ENCODE data around the gene TPR.

Gene TPR

DNA sequence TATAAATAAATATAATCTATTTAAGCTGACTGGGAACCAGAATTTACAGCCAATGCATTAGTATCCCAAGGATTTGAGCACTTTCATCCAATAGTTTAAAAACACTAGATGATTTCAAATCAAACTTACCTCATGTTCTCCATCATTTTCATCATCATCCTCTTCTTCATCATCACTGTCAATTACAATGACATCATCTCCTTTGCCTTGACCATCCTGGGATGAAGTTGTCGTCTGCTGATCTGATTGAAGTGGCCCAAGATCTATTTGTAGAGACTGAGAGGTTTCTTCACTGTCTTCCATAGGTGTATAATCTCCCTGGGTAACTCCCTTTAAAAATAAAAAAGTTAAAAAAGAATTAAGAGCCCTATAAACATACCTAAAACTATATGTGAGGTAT, 47.7 kb downstream of the TPR start:
- DNase-seq (ENCODE audit: low spot score): no peak

DNA sequence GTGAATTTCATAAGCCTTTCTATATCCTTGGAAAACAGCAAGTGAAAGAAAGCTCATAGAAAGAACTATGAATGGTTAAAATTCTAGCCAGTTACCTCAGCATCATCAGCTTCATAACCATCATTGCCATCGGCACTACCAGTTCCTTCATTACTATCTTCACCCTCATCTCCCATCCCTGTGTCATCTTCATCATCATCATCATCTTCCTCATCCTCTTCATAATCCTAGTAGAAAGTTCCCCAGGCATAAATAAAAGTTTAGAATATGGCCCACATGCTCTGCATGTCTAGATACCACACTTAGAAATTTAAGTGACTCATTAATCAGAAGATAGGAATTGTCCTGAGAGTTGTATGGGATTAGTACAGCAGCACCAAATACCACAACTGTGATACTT, 49.0 kb downstream of the TPR start:
- no peak for DNase-seq (ENCODE audit: low spot score)

DNA sequence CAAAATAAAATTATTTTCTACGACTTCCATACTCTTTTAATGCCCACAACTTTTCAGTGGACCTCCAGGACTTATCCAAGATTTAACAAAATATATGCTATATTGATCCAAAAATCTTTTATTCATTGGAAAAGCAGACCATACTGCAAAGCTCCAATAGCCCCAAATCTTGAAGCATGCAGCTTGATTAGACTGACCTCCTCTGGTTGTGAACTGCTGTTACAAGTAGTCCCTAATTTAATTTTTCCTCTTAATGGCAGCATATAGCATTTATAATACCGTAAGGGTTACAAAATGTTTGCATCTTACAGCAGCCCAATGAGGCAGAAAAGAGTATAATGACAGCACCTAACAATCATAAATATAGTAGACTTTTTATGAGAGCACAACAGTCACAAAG, 49.8 kb downstream of the TPR start:
- no peak for DNase-seq (ENCODE audit: low spot score)

DNA sequence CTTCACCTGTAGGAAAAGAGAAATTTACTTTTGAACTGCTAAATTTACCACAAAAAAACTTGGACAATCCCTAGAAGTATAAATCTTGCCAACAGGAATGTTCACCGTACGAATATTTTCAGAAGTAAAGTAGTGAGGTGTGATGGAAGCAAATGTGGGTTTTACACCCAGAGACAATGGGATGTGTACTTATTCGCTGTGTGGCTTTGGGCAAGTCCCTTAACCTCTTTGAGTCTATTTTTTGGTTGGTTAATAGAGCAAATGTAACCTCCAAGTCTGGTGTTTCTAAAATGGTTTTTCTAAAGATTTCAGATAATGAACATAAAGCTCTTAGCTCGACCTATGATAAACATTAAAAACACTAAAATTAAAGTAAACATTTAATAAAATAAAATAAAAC, 51.2 kb downstream of the TPR start:
- DNase-seq (ENCODE audit: low spot score): no peak

DNA sequence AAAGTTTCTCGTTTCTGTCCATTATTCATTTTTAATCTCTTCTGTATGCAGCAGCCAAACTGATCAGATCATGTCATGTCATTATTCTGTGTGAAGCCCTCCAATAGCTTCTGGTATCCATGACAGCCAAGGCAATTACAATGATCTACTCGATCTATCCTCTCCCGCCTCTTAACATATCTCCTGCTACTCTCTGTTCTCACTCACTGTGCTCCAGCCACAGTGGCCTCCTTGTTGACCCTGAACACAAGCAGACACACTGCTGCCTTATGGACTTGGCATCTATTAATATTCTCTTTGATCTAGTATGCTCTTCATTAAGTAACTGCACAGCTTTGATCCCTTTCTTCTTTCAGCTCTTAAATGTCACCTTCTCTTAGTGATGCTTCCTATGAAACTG, 59.5 kb downstream of the TPR start:
- no peak for DNase-seq (ENCODE audit: low spot score)

DNA sequence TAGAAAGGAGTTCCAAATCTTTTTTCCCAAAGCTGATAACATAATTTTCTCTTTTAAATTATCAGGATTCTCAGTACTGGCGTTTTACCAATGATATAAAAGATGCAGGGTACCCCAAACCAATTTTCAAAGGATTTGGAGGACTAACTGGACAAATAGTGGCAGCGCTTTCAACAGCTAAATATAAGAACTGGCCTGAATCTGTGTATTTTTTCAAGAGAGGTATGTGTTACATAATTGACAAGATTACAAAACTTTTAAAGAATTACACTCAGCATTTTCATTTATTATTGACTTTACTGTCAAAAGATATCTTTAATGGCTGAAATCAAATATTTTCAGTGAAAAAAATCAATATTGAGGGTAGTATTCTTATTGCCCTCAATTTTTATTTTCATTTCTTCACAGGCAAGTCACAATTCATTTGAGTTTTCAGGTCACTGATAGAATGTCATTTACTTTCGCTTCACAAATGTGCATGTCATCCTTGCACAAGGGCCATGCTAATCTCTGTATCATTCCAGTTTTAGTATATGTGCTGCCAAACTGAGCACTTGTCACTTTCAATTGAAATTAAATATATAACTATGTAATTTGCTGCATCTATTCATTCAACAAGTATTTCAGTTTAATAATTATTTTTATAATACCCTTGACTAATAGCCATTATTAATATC, 63.5 kb downstream of the TPR start:
- DNase-seq (ENCODE audit: low spot score): no peak

DNA sequence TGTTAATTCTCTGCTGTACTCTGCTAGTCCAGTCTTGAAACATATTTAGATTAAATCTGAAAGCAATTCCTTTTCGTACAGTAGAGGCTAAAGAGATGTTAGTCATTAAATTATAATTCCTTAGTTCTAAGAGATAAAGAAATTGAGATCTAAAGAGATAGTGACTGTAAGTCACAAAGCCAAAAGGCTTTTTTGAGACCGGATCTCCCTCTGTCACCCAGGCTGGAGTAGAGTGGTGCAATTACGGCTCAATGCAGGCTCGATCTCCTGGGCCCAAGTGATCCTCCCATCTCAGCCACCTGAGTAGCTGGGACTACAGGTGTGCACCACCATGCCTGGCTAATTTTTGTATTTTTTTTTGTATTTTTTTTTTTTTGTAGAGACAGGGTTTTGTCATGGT, 64.7 kb downstream of the TPR start:
- DNase-seq (ENCODE audit: low spot score): no peak

DNA sequence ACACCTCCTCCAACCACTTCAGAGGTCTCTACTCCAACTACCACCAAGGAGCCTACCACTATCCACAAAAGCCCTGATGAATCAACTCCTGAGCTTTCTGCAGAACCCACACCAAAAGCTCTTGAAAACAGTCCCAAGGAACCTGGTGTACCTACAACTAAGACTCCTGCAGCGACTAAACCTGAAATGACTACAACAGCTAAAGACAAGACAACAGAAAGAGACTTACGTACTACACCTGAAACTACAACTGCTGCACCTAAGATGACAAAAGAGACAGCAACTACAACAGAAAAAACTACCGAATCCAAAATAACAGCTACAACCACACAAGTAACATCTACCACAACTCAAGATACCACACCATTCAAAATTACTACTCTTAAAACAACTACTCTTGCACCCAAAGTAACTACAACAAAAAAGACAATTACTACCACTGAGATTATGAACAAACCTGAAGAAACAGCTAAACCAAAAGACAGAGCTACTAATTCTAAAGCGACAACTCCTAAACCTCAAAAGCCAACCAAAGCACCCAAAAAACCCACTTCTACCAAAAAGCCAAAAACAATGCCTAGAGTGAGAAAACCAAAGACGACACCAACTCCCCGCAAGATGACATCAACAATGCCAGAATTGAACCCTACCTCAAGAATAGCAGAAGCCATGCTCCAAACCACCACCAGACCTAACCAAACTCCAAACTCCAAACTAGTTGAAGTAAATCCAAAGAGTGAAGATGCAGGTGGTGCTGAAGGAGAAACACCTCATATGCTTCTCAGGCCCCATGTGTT, 66.6 kb downstream of the TPR start:
- no peak for DNase-seq (ENCODE audit: low spot score)

DNA sequence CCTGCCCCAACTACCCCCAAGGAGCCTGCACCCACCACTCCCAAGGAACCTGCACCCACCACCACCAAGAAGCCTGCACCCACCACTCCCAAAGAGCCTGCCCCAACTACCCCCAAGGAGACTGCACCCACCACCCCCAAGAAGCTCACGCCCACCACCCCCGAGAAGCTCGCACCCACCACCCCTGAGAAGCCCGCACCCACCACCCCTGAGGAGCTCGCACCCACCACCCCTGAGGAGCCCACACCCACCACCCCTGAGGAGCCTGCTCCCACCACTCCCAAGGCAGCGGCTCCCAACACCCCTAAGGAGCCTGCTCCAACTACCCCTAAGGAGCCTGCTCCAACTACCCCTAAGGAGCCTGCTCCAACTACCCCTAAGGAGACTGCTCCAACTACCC, 67.6 kb downstream of the TPR start:
- no peak for DNase-seq (ENCODE audit: low spot score)

DNA sequence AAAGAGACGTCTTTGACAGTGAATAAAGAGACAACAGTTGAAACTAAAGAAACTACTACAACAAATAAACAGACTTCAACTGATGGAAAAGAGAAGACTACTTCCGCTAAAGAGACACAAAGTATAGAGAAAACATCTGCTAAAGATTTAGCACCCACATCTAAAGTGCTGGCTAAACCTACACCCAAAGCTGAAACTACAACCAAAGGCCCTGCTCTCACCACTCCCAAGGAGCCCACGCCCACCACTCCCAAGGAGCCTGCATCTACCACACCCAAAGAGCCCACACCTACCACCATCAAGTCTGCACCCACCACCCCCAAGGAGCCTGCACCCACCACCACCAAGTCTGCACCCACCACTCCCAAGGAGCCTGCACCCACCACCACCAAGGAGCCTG, 68.5 kb downstream of the TPR start:
- no peak for DNase-seq (ENCODE audit: low spot score)

DNA sequence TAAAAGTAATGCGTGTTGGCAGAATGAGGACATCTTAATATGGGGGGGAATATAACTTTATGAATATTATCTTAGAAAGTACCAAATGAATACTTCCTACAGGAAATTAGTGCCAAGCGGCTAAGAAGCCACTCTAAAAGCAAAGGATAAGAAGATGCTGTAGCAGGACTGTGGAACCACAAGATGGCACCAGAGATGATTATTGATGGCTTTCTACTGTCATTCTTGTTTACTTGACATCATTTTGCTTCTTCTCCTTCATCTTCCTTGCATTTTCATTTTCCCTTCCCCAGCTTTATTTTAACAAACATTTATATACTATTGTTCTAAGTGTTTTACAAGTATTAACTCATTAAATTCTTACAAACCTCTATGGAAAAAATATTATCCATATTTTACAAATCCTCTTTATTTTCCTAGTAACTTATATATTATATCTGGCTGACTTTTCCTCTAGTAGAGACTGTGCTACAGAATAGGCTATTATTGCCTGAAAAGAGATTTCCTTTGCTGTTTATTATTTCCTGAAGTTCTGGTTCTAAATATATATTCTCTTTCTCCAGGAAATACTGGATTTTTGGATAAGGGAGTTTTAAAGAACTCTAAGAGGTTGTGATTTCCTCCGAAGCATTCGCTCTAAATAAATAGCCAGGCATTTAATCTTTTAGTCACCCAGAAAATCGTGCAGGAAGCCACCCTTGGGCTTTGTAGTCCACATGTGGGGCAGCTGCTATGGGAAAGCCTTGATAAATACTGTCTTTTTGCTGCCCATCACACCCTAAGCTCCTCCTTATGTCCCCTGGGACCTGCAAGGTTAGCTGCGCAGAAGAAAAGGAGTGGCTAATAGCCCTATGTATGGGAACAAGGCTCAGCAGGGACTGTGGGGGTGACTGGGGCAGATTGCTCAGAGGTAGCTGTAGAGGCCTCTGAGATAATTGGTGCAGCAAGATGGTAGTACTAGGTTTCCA, 69.8 kb downstream of the TPR start:
- DNase-seq (ENCODE audit: low spot score): peak; percentile 18

DNA sequence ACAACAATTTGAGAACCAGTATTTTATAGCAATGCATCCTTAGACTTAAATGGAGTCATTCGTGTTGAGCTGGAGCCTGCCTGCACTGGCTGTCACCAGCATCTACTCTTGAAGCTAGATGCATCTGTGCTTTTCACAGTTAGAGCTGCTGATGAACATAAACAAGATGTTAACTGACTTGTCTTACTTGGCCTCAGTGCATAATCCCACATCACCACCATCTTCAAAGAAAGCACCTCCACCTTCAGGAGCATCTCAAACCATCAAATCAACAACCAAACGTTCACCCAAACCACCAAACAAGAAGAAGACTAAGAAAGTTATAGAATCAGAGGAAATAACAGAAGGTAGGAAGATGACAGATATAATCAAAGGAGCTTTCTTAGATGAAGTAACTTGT, 71.1 kb downstream of the TPR start:
- no peak for DNase-seq (ENCODE audit: low spot score)

DNA sequence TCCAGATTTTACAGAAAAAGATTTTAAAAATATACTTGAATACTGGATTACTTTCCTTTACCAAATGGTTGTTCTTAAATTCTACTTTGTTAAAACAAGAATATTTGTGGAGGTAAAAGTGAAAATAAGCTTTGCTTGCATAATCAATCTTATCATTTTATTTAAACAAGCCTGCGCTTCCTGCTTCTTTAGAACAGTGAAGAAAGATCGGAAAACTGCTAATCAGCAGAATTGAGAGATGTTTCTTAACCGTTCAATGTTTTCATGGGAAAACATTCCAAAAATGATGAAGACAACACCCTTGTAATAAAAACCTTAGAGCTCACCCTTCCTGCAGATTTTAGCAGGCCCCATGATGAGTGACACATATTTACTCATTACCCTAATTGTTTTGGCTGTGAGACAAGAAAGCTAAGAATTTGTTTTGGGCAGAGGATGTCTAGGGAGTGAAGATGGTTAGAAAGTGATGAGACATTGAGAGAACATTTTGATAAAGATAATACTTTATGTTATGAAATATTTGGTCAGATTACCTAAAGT, 72.6 kb downstream of the TPR start:
- no peak for DNase-seq (ENCODE audit: low spot score)

DNA sequence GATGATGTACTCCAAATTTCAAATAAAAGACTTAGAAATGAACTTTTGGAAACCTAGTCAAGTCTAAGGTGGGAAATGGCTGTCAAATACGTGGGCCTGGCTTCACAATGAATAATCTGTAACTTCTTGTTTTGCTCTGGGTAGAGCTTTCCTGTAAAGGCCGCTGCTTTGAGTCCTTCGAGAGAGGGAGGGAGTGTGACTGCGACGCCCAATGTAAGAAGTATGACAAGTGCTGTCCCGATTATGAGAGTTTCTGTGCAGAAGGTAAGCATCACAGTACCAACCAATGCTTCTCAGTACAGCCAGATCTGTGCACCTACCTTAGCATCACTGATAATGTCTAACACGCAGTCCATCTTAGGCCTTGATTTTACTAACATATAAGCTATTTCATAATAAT, 73.6 kb downstream of the TPR start:
- DNase-seq (ENCODE audit: low spot score): no peak

DNA sequence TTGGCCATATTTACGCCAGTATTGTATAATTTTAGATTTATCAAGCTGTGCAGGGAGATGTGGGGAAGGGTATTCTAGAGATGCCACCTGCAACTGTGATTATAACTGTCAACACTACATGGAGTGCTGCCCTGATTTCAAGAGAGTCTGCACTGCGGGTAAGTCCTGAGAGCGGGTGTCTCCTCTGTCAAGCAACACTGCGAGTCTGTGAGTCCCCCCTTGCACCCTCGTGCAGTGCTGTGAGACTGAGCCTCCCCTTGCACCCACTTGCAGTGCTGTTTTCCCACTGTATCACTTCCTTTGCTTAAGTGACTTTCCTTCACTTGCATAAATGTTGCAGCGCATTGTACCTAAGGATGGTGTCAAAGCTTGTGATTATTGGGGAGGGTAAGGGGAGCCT, 75.0 kb downstream of the TPR start:
- no peak for DNase-seq (ENCODE audit: low spot score)

DNA sequence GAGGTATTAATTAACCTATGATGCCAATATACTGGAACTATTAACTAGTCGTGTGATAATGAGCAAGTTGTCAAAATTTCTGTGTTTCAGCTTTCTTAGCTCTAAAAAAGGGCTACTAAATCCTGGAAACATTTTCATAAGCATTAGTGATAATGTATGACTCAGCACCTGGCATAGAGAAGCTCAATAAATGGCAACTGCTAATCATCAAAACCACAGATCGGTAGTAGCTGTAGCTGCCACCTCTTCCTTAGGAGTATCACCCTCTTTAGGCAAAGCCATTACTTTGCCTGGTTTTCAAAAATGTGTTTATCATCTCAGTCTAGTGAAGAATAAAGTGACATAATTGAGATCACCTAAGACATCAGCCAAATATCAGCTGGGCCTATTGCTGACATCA, 75.5 kb downstream of the TPR start:
- no peak for DNase-seq (ENCODE audit: low spot score)

DNA sequence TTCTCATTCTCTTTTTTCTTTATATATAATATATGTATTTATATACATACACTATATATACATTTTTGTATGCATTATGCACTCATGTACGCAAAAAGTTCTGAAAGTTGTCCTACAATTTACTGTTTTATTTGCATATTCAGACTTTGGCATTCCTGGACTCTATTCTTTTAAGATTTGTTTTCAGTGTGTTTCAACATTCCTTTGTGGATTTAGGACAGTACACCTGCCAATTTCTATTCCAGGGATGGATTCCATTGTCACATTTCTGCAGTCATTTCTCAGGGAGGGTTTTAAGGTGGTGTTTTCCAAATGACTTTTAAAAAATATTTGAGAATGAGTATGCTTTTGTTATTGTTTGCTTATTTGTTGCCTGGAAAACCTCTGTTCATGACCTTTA, 76.2 kb downstream of the TPR start:
- no peak for DNase-seq (ENCODE audit: low spot score)

DNA sequence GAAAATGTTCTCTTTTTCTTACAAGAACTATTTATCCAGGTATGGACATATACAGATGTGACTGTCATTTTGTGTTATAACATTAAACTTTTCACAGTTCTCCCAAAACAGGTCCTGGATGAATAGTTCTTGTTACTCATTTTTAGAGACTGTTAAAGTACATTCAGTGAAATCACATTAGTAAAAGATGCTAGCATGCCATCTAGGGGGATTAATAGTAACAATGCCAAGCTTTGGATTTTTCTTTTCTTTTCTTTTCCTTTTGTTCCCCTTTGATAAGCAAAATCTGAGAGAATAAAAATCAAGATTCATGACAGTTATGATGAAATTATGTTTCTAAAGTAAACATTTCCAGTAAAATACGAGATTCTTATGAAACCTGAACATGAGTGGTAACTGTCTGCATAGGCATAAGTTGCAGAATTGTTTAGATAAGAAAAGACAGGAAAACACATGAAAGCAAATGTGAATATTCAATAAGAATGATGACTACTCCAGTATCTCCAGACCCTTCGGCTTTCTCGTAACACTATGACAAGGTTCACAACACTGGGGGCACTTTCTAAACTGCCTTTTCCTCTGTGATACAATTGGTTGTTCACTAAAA, 77.5 kb downstream of the TPR start:
- no peak for DNase-seq (ENCODE audit: low spot score)

DNA sequence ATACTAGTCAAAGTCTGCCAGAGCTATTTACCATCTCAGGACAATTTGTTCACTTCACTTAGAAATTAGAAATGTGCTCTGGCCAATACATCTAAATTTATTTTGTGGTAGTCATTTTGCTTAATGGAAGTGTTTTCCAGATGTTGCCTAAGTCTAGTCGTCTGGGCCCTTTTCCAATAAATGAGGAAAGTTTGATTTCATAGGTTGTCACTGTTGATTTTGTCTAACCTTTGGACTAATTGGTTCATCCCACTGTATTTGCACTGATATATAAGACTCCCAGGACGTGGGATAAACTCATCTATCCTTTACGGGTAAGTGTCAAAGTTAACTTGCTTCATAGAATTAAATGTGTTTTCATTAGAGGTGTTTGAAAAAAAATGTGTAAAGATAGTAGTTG, 79.1 kb downstream of the TPR start, which contains the start of gene PRG4:
Gene PRG4, plus strand, starts transcription at position 300 of the 400 bp plus-strand sequence.
- DNase-seq (ENCODE audit: low spot score): no peak

DNA sequence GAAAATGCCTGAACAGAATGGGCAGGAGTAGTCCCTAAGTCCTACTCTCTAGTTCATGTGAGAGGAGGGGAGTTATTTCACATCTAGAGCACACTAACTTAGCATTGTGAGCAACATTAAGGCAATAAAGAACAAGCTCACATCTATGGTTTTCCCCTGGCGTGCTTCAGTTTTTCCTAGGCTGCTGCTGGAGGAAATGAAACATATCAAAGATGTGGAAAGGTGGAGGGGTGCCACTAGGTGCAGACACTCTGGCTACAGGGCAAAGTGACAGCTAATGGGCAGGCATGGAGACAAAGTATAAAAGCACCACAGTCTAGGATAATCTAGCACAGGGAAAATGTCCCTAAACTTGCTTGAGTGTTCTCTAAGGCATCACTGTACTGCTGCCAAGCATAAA, 82.2 kb downstream of the TPR start:
- DNase-seq (ENCODE audit: low spot score): no peak

DNA sequence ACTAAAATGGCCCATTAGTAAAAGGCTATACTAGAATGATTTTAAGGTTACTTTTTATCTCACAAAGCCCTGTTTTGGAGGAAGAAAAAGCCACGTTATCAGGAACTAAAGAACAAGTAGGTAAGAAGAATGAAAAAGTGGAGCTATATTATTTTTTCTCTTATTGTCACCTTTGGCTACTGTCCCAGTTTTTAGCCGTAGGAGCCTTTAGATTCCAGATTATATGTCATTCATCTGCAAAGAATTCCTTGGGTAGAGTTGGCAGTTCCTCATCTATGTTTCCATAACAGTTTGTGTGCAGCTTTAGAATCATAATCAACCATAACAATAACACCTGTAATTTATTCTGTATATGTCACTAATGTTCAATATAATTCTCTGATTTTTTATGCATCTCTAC, 83.8 kb downstream of the TPR start:
- DNase-seq (ENCODE audit: low spot score): no peak

DNA sequence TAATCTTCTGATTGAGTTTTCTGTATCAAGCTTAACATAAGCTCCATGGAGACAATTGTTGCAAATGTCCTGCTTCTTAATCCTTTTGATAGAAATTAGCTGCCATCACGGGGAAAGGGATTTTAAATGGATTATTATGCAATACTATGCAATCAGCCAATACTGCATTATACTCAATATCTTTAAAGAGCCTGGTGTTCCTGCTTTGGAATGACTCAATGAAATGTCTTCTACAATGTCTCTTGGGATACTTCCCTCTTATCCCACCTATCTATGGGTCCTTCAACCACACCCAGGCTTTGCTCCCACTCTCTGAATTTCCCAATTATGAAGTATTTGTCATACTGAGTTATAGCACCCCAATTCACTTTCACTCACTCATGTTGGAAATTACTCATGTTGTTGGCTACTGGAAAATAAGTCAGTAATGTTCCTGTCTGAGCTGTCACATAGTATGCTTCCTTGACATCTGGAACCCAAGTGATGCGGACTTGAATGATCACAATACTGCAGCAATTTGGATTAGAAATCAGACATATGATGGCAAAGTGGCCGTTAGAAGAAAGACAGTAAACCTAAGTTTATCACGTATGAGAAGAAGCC, 85.0 kb downstream of the TPR start:
- no peak for DNase-seq (ENCODE audit: low spot score)

All from globus pallidus (tissue), 1 donor.